Stomach (tissue), 9 donors: Measurements from ENCODE around the gene OR5B21. TPM values are rescaled to one million over a fixed set of nuclear protein-coding genes. Genes with fewer than 3 reads are reported as not detected.

Source experiments
- DNase-seq, 2 donors: peaks; one replicate each; pipeline versions ENCODE4 v3.0.0 to v3.0.0-alpha.2; 2013 to 2019
- H3K27ac ChIP-seq, 5 donors: fragments of 200-600 bp in 4 of 5; sonication (generic) in 4 of 5; one replicate each; pipeline ENCODE4 v1.5.1; 2013 to 2019; ENCODE audit warnings: mild to moderate bottlenecking in 1 of 5, moderate library complexity in 1 of 5
- H3K27me3 ChIP-seq, 3 donors: fragments of 200-600 bp; sonication (generic); one replicate each; pipeline ENCODE4 v1.5.1; 2017 to 2019; ENCODE audit warnings: mixed run types in 1 of 3
- H3K36me3 ChIP-seq, 4 donors: fragments of 200-600 bp; sonication (generic); 1 replicate in 3 of 4; 2 replicates in 1 of 4; pipeline ENCODE4 v1.5.1; 2016 to 2019
- H3K4me1 ChIP-seq, 4 donors: fragments of 200-600 bp; sonication (generic); one replicate each; pipeline ENCODE4 v1.5.1; 2016 to 2019
- H3K4me3 ChIP-seq, 4 donors: fragments of 200-600 bp; sonication (generic) in 3 of 4; one replicate each; pipeline ENCODE4 v1.5.1; 2016 to 2019; ENCODE audit warnings: mild to moderate bottlenecking in 1 of 4
- H3K9me3 ChIP-seq, 4 donors: fragments of 200-600 bp; sonication (generic); one replicate each; pipeline ENCODE4 v1.5.1; 2016 to 2019
- EP300 ChIP-seq: sonication (generic); formaldehyde crosslinking; IDR thresholded peaks from one replicate; pipeline ENCODE4 v1.6.1; 2017; ENCODE audit warnings: antibody characterized with exemption
- POLR2A ChIP-seq, 4 donors: fragments of 450-650 bp; IDR thresholded peaks; one replicate each; pipeline ENCODE4 v1.6.1; 2016; ENCODE audit warnings: antibody characterized with exemption in 4 of 4, control low read depth in 2 of 4, mild to moderate bottlenecking in 1 of 4, moderate library complexity in 1 of 4
- POLR2AphosphoS5 ChIP-seq, 3 donors: sonication (generic); formaldehyde crosslinking; IDR thresholded peaks; one replicate each; pipeline ENCODE4 v1.6.1; 2016; ENCODE audit warnings: antibody characterized with exemption in 3 of 3
- WGBS, 5 donors: extraction: QIAGEN DNeasy Blood & Tissue Kit in 3 of 5; methylation state at CpG; one replicate each; pipeline versions ENCODE4 v1.1.5 to v1.1.7; 2013 to 2018; 5-methylcytosine and 5-hydroxymethylcytosine counted together
- intact Hi-C: fragments of 100-400 bp; cut with DNase I; formaldehyde crosslinking; loops from one replicate; pipeline ENCODE4 v1.15.1; 2023; ENCODE audit warnings: low total_unique reads
- polyA plus RNA-seq, 3 donors: library from polyadenylated mRNA; stranded (reverse); fragments of 200-250 nt; gene quantifications; one replicate each; pipeline ENCODE4 v1.2.3, GENCODE V29; 2013
- total RNA-seq, 5 donors: library from RNA; depleted of rRNA; stranded (reverse); fragments of >200 nt; gene quantifications; one replicate each; pipeline versions ENCODE4 v1.1.0 to v1.2.3, GENCODE V29; 2014 to 2016
- TF ChIP-seq, protein P1 (sequence below), 7 experiments: fragments of 450-650 bp in 4 of 7; fragments of 200-600 bp in 3 of 7; sonication (generic) in 3 of 7; IDR thresholded peaks; one replicate each; pipeline ENCODE4 v1.5.1; 2016 to 2019; ENCODE audit warnings: antibody characterized with exemption in 7 of 7, control low read depth in 2 of 7, mild to moderate bottlenecking in 1 of 7
- donor health status: healthy with polysubstance abuse.
- donor health status: Bipolar disorder and iron deficiency.
- donor health status: healthy.

OR5B21 gene
- total and polyA plus RNA-seq, 8 donors, result not detected

DNA sequence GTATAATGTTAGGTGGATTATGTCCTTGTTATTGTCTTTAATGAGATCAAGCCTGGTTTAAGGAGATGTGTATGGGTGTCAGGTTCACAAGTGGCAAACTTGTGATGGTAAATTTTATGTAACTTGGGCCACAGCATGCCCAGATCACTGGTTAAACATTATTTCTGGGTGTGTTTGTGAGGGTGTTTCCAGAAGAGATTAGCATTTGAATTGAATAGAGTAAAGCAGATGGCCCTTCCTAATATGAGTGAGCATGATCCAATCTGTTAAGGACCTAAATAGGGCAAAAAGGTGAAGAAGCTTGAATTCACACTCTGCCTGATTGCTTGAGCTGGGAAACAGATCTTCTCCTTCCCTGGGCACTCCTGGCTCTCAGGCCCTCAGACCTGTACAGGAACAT, 20.7 kb downstream of the OR5B21 start:
- Histone ChIP-seq H3K4me3 (no peak overlapping the region), H3K4me1 (no peaks in the 10 kb centered on the region), H3K36me3 (no peaks in the 10 kb centered on the region), H3K9me3 (no peaks in the 10 kb centered on the region), H3K27ac (no peak overlapping the region), H3K27me3 (peaks cover 0 to 8% (median 0%) of the 10 kb centered on the region in 3 donors)
- intact Hi-C loops, result no loop called here
- DNase-seq, result no peak
- TF ChIP-seq, protein P1, sequence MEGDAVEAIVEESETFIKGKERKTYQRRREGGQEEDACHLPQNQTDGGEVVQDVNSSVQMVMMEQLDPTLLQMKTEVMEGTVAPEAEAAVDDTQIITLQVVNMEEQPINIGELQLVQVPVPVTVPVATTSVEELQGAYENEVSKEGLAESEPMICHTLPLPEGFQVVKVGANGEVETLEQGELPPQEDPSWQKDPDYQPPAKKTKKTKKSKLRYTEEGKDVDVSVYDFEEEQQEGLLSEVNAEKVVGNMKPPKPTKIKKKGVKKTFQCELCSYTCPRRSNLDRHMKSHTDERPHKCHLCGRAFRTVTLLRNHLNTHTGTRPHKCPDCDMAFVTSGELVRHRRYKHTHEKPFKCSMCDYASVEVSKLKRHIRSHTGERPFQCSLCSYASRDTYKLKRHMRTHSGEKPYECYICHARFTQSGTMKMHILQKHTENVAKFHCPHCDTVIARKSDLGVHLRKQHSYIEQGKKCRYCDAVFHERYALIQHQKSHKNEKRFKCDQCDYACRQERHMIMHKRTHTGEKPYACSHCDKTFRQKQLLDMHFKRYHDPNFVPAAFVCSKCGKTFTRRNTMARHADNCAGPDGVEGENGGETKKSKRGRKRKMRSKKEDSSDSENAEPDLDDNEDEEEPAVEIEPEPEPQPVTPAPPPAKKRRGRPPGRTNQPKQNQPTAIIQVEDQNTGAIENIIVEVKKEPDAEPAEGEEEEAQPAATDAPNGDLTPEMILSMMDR (IDR thresholded peaks at IDR 0.05), result no peak
- TF ChIP-seq EP300, result no peak
- no peak for TF ChIP-seq POLR2AphosphoS5 (IDR thresholded peaks at IDR 0.05)
- no peak for TF ChIP-seq POLR2A (IDR thresholded peaks at IDR 0.05)

- intact Hi-C loops, result no loop called here
- DNase-seq, result no peak
- H3K27ac ChIP-seq, result no peak overlapping the region
- H3K9me3 ChIP-seq, result no peaks in the 10 kb centered on the region
- peaks cover 0 to 8% (median 0%) of the 10 kb centered on the region in 3 donors for H3K27me3 ChIP-seq
- TF ChIP-seq POLR2A (IDR thresholded peaks at IDR 0.05), result no peak
- no peaks in the 10 kb centered on the region for H3K36me3 ChIP-seq
- WGBS, 5 donors, result 80 to 95% (median 90%) methylated on average over 1 of the region's 1 CpG
- no peaks in the 10 kb centered on the region for H3K4me1 ChIP-seq
- no peak overlapping the region for H3K4me3 ChIP-seq
Observed at GRCh38 chr11:58485961-58486360, 21.9 kb downstream of the OR5B21 start.

DNA sequence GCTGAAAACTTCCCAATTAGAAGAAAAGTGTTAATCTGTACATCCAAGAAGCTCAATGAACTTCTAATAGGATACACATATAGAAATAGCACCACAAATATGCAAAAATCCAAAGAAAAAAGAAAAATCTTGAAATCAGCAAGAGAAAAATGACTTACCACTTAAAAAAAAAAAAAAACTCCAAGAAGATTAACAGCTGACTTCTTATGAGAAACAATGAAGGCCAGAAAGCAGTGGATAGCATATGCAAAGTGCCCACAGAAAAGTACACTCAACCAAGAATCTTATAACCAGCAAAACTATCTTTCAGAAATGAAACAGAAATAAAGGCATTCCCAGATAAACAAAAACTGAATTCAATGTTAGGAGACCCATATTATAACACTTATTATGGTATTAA, 36.0 kb downstream of the OR5B21 start:
- TF ChIP-seq POLR2A (IDR thresholded peaks at IDR 0.05), result no peak
- TF ChIP-seq EP300, result no peak
- TF ChIP-seq, protein P1 (IDR thresholded peaks at IDR 0.05), result no peak
- no peak for TF ChIP-seq POLR2AphosphoS5 (IDR thresholded peaks at IDR 0.05)
- intact Hi-C loops, result no loop called here

GRCh38 chr11:58466293-58466692, 41.6 kb downstream of the OR5B21 start:
- Histone ChIP-seq H3K4me1 (no peaks in the 10 kb centered on the region), H3K36me3 (no peaks in the 10 kb centered on the region), H3K4me3 (no peak overlapping the region), H3K27me3 (no peaks in the 10 kb centered on the region), H3K9me3 (peaks cover 0 to 29% (median 11%) of the 10 kb centered on the region in 4 donors), H3K27ac (no peak overlapping the region)
- no peak for TF ChIP-seq POLR2AphosphoS5 (IDR thresholded peaks at IDR 0.05)
- TF ChIP-seq, protein P1 (IDR thresholded peaks at IDR 0.05), result no peak
- no peak for TF ChIP-seq POLR2A (IDR thresholded peaks at IDR 0.05)
- no peak for TF ChIP-seq EP300
- intact Hi-C loops, result no loop called here
- 76 to 93% (median 82%) methylated on average over 1 of the region's 1 CpG for WGBS, 5 donors
- no peak for DNase-seq

More for the DNA sequence above, 36.0 kb downstream of the OR5B21 start:
- Histone ChIP-seq H3K27me3 (no peaks in the 10 kb centered on the region), H3K9me3 (peaks cover 0 to 36% (median 18%) of the 10 kb centered on the region in 4 donors), H3K4me1 (no peaks in the 10 kb centered on the region), H3K4me3 (no peak overlapping the region), H3K27ac (no peak overlapping the region), H3K36me3 (no peaks in the 10 kb centered on the region)
- no peak for DNase-seq

GRCh38 chr11:58465690-58466089, 42.2 kb downstream of the OR5B21 start:
- H3K27ac ChIP-seq, result no peak overlapping the region
- H3K36me3 ChIP-seq, result no peaks in the 10 kb centered on the region
- WGBS, 5 donors, result 50 to 68% (median 60%) methylated on average over 3 of the region's 3 CpGs
- DNase-seq, result no peak
- no peak overlapping the region for H3K4me3 ChIP-seq
- intact Hi-C loops, result no loop called here
- H3K4me1 ChIP-seq, result no peaks in the 10 kb centered on the region
- H3K27me3 ChIP-seq, result no peaks in the 10 kb centered on the region
- peaks cover 0 to 29% (median 5%) of the 10 kb centered on the region in 4 donors for H3K9me3 ChIP-seq
- TF ChIP-seq POLR2AphosphoS5 (IDR thresholded peaks at IDR 0.05), result no peak

Other genes with a start within 250 kb of the OR5B21 start
- not detected for gene OR10W1, start 239.8 kb downstream of the OR5B21 start, total RNA-seq
- not detected for gene OR10W1, start 239.8 kb downstream of the OR5B21 start, polyA plus RNA-seq
- gene OR5B17, start 149.0 kb downstream of the OR5B21 start, total RNA-seq, result not detected
- gene OR5B17, start 149.0 kb downstream of the OR5B21 start, polyA plus RNA-seq, result not detected
- not detected for gene OR5B3, start 101.2 kb downstream of the OR5B21 start, total RNA-seq
- gene OR5B3, start 101.2 kb downstream of the OR5B21 start, polyA plus RNA-seq, result not detected
- not detected for gene OR5B2, start 80.0 kb downstream of the OR5B21 start, total RNA-seq
- gene OR5B2, start 80.0 kb downstream of the OR5B21 start, polyA plus RNA-seq, result not detected
- under 1 TPM in 1 of 5 donors, not detected in 4; 0.37 TPM for gene OR5B12, start 65.9 kb downstream of the OR5B21 start, total RNA-seq
- not detected for gene OR5B12, start 65.9 kb downstream of the OR5B21 start, polyA plus RNA-seq
- 10 to 100 TPM in 2 of 5 donors, 1 to 10 TPM in 2, not detected in 1; 5.4 to 18.7 (median 8.7) TPM for gene LPXN, start 67.8 kb upstream of the OR5B21 start, total RNA-seq
- 1 to 10 TPM; 5.3 to 8.9 (median 5.9) TPM for gene LPXN, start 67.8 kb upstream of the OR5B21 start, polyA plus RNA-seq
- 10 to 100 TPM; 20.4 to 67.6 (median 32.1) TPM for gene ZFP91, start 71.0 kb upstream of the OR5B21 start, total RNA-seq
- 10 to 100 TPM in 2 of 3 donors, 1 to 10 TPM in 1; 9.4 to 27.0 (median 19.6) TPM for gene ZFP91, start 71.0 kb upstream of the OR5B21 start, polyA plus RNA-seq
- 1 to 10 TPM in 1 of 5 donors, not detected in 4; 3.9 TPM for gene CNTF, start 114.6 kb upstream of the OR5B21 start, total RNA-seq
- under 1 TPM; 0.25 to 0.92 (median 0.28) TPM for gene CNTF, start 114.6 kb upstream of the OR5B21 start, polyA plus RNA-seq
- not detected for gene GLYAT, start 223.8 kb upstream of the OR5B21 start, total RNA-seq
- not detected for gene GLYAT, start 223.8 kb upstream of the OR5B21 start, polyA plus RNA-seq